Measurements from ENCODE around the gene CPXM1.

CPXM1 gene

GRCh38 chr20:2829376-2829775 lies 28.9 kb upstream of the CPXM1 start:
- no peak overlapping the region for H3K4me3 ChIP-seq (ENCODE audit: low read depth in 1 of 2, low read length in 1 of 2)
- no peaks in the 10 kb centered on the region for H3K4me1 ChIP-seq (ENCODE audit: control insufficient read depth in 1 of 2, insufficient read depth in 1 of 2, low read depth in 1 of 2, low read length in 1 of 2)
- no peak overlapping the region for H3K27ac ChIP-seq
- no peaks in the 10 kb centered on the region for H3K36me3 ChIP-seq
- H3K27me3 ChIP-seq = peaks cover 52% of the 10 kb centered on the region
- TF ChIP-seq CTCF (IDR thresholded peaks at IDR 0.05) = no peak
- H3K9me3 ChIP-seq = no peaks in the 10 kb centered on the region

GRCh38 chr20:2826655-2827054 lies 26.2 kb upstream of the CPXM1 start:
- H3K4me1 ChIP-seq (ENCODE audit: control insufficient read depth in 1 of 2, insufficient read depth in 1 of 2, low read depth in 1 of 2, low read length in 1 of 2) = no peaks in the 10 kb centered on the region
- no peaks in the 10 kb centered on the region for H3K36me3 ChIP-seq
- no peaks in the 10 kb centered on the region for H3K9me3 ChIP-seq
- H3K27ac ChIP-seq = no peak overlapping the region
- H3K4me3 ChIP-seq (ENCODE audit: low read depth in 1 of 2, low read length in 1 of 2) = no peak overlapping the region
- no peak for TF ChIP-seq CTCF (IDR thresholded peaks at IDR 0.05)
- peaks cover 58% of the 10 kb centered on the region for H3K27me3 ChIP-seq

- H3K4me3 ChIP-seq (ENCODE audit: low read depth in 1 of 2, low read length in 1 of 2) = no peak overlapping the region
- no peak for TF ChIP-seq CTCF (IDR thresholded peaks at IDR 0.05)
- no peaks in the 10 kb centered on the region for H3K36me3 ChIP-seq
- H3K27me3 ChIP-seq = peaks cover 64% of the 10 kb centered on the region
- H3K4me1 ChIP-seq (ENCODE audit: control insufficient read depth in 1 of 2, insufficient read depth in 1 of 2, low read depth in 1 of 2, low read length in 1 of 2) = no peaks in the 10 kb centered on the region
- no peak overlapping the region for H3K27ac ChIP-seq
- no peaks in the 10 kb centered on the region for H3K9me3 ChIP-seq
These were observed 25.3 kb upstream of the CPXM1 start for GRCh38 chr20:2825761-2826160.

- peaks cover 55% of the 10 kb centered on the region for H3K27me3 ChIP-seq
- H3K36me3 ChIP-seq = no peaks in the 10 kb centered on the region
- no peaks in the 10 kb centered on the region for H3K9me3 ChIP-seq
- H3K27ac ChIP-seq = no peak overlapping the region
- no peak overlapping the region for H3K4me3 ChIP-seq (ENCODE audit: low read depth in 1 of 2, low read length in 1 of 2)
- no peak for TF ChIP-seq CTCF (IDR thresholded peaks at IDR 0.05)
- no peaks in the 10 kb centered on the region for H3K4me1 ChIP-seq (ENCODE audit: control insufficient read depth in 1 of 2, insufficient read depth in 1 of 2, low read depth in 1 of 2, low read length in 1 of 2)
These were observed 21.6 kb upstream of the CPXM1 start for GRCh38 chr20:2822073-2822472.

GRCh38 chr20:2820896-2821869 lies 20.8 kb upstream of the CPXM1 start:
- H3K4me3 ChIP-seq (ENCODE audit: low read depth in 1 of 2, low read length in 1 of 2) = no peak overlapping the region
- no peaks in the 10 kb centered on the region for H3K9me3 ChIP-seq
- no peak for TF ChIP-seq CTCF (IDR thresholded peaks at IDR 0.05)
- H3K27me3 ChIP-seq = peaks cover 47% of the 10 kb centered on the region
- no peak overlapping the region for H3K27ac ChIP-seq
- H3K4me1 ChIP-seq (ENCODE audit: control insufficient read depth in 1 of 2, insufficient read depth in 1 of 2, low read depth in 1 of 2, low read length in 1 of 2) = no peaks in the 10 kb centered on the region
- H3K36me3 ChIP-seq = no peaks in the 10 kb centered on the region
